HG02798 (cell line): ENCODE measurements around the gene VDR.
A peak's percentile ranks its signal among the peaks of the same experiment; 100 is the strongest.

ENCODE experiments used
- ATAC-seq: cut with Tn5 transposase; IDR thresholded peaks from one replicate; pipeline ENCODE4 v1.9.1; 2021; ENCODE audit warnings: mild to moderate bottlenecking; ENCODE audit not compliant: unreplicated experiment, poor library complexity

The VDR gene

DNA sequence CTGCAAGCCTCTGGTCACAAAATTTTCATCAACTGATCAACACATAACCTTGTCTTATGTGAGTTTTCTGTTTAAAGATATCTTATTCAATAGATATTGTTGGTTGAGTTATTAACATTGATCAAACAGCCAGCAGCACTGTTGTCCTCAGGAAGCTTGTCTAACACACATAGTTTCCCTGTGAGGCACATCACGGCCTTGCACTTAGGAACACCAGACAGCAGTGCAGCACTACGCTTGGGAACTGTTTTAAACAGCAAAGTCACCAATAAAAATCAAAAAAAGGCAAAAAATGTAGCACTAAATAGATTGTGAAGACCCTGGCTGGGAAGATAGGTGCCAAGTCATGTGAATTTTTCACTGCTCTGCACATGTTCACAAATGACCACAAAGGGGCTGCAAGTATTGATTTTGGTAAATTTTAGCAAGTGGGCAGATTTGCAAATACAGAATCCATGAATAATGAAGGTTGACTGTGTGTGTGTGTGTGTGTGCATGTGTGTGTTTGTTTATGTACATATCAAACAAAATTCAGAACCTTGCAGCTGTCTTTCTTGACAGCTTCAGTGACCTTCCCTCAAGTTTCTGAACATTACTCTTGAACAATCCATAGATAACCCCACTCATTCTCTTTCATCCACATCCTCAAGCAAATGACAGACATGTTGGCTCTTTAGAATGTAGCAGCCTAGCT is 28.9 kb downstream of the VDR start:
- ATAC-seq, result no peak

DNA sequence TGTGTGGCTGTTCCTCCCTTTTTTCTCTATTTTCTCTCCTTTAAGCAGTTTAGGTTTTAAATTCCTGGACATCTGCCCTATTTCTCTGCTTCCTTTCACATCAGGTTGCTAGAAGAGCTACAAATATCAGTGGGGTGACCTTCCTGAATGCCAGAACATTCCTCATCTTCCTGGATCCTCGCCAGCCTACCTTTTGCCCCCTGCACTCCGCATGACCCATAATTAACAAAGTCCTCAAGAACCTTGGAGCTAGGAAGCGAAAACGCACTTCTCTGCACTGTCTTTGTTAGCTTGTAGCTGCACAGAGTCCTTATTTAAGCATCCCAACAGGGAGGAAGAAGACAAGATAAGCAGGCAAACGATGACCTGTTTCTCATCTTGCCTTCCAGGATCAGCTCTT is 30.5 kb downstream of the VDR start:
- no peak for ATAC-seq

DNA sequence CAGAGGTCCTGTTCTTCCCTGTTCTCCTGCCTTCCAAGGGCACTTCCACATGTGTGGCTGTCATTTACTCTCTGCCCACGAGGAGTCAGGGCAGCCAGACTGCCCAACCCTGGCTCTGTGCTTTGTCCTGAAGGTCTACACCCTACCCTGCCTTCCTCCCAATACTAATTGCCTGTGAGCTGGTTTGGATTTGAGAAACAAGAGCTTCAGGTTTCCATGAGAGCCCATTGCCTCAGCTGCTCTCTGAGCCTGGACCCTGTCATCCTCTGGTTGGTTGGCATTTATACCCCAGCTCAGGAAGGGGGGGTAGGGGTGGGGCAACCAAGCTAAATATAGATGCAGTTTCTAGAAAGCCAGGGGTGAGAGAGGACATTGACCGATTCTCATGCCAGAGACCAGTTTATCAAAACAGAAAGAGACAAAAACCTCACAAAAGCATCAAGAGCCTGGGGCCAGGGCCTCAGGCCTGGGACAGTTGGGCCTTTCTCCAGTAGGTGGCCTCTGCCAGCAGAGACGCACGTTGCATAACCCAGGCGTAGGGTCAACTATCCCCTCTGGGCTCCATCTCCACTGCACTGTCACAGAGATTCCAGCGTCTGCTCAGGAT is 34.5 kb downstream of the VDR start:
- ATAC-seq, result no peak

GRCh38 chr12:47868552-47869031 is 36.2 kb downstream of the VDR start:
- ATAC-seq, result peak; percentile 74

DNA sequence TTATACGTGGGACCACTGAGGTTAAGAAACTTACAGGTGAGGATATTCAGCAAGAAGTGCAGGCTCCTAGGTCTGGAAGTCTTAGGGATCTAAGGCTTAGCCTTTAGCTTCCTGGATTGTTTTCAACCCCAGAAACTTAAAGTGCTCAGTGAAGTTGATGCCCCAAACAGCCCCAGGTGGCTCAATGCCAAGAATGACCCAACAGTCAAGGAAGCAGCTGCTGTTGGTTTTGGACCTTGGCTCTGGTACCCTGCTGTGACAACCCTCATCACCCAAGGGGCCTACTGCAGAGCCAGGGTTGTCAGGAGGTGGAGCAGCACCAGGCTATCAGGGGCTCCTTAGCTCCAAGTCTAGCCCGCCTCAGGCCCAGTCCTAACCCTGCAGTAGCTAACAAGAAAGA is 36.8 kb downstream of the VDR start:
- ATAC-seq, result peak; percentile 4

GRCh38 chr12:47867495-47867941 is 37.3 kb downstream of the VDR start:
- ATAC-seq, result no peak

- no peak for ATAC-seq
Observed at GRCh38 chr12:47864646-47865235, 40.1 kb downstream of the VDR start.

GRCh38 chr12:47863985-47864384 is 40.8 kb downstream of the VDR start:
- no peak for ATAC-seq

DNA sequence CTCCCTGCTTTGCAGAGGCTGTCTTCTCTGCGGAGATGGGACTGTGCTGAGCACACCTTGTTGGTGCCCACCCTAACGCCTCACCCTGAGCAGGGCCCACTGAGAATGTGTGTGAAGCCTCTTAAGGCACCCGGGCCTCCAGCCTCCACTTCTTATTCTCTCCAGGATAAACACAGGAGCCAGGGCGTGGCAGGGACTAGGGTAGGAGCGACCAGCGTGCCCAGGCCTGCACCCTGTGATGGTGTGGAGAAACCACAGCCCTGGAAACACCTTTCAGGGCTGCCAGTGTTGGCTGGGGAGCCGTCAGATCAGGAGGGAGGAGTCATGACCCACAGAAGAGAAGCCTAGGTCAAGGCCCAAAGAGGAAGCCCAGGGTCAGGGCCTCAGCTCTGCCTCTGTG is 41.3 kb downstream of the VDR start:
- ATAC-seq, result no peak

DNA sequence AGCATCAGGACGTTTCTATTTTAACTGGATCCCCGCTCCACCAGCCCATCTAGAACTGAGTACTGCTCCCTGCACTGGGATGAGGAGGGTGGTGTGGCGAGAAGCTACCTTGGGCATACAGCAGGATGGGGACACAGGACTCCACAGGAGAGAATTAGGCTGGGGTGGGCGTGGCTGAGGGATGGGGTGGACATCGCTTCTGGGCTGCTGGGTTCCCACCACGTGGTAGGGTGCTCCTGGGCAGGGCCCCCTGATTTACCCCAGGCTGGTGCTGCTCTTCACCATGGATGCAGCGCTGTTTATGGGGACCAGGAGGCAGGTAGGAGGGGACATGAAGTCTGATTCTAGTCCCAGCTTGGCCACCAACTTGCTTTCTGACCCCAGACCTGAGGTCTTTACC is 41.9 kb downstream of the VDR start:
- no peak for ATAC-seq

- no peak for ATAC-seq
Observed at GRCh38 chr12:47862167-47862750, 42.5 kb downstream of the VDR start.

GRCh38 chr12:47860873-47861272 is 43.9 kb downstream of the VDR start:
- ATAC-seq, result no peak

GRCh38 chr12:47860279-47860841 is 44.4 kb downstream of the VDR start:
- no peak for ATAC-seq

DNA sequence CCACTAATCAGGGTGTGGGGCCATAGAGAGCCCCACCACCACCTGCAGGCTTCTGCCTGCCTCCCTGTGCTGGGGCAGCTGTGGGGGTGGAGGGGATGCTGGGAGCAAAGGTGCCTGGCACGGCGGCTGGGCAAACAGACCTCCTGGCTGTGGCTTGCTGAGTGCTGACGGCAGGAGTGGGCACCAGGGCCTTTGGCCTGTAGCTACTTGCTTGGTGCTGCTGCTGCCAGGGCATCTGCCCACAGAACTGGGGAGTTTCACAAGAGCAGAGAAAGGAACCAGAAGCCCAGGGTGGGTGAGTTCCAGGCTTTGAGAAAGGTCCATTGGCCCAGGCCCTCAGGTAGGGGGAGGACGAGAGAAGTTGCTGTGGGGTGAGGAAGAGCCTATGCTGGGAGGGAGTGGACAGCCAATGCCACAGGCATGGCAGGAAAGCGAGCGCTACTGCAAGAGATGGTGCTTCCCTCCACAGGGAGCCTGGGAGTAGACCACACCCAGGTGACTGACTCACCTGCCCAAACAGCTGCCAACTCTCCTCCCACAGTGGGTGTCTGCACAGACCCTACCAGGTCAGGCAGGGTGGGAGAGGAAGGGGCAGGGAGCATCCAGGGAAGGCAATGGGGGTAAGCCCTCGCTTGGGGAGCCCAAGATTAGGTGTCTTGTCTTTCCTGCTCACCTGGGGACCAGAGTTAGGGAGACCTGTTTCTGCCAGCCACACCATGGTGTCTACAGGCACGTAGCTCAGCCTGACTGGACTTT is 46.1 kb downstream of the VDR start:
- no peak for ATAC-seq

DNA sequence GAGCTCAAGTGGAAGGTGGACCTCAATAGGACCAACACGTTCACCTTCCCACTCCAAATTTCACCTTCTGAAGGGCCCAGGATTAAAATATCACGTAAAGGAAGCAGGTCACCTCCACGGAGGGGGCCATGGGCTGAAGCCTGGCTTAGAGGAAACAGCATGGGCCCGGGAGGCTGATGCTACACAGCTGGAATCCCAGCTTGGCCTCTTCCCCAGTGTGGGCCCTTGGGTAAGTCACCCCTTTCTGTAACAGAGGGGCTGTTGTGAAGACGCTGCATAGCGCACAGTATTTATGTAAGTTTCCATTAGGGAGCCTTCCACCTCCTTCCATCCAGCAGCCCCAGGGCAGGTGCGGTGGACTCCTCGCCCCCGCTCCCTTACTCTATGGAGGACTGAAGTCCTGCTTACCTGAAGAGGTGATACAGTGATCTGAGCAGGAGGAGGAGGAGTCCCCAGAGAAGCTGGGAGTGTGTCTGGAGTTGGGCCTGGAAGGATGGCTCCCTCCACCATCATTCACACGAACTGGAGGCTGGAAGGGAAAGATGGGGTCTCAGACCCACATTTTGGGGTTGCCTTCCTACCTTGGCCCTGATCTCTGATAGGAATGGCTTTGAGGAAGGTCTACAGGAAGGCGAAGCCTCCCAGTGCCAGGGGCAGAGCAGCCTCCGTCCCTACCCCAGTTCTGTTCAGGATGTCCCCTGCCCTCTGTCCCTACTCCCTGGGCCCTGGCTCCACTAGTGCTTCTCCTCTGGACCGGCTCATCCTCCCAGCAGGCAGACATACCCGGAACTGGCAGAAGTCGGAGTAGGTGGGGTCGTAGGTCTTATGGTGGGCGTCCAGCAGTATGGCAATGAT is 47.8 kb downstream of the VDR start:
- no peak for ATAC-seq

GRCh38 chr12:47856094-47856493 is 48.7 kb downstream of the VDR start:
- ATAC-seq, result no peak

DNA sequence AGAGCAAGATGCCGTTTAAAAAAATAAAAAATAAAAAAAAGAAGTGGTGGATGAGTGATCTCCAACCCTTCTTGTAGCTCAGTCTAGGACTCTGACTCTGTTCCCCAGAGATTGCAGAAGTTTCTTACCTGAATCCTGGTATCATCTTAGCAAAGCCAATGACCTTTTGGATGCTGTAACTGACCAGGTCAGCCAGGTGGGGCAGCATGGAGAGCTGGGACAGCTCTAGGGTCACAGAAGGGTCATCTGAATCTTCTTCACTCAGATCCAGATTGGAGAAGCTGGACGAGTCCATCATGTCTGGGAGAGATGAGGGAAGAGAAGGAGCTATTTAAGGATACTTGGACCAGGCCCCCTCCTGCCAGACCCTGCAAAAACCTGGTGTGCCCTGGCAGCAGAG is 49.3 kb downstream of the VDR start:
- no peak for ATAC-seq

GRCh38 chr12:47854531-47854930 is 50.3 kb downstream of the VDR start:
- ATAC-seq, result no peak

GRCh38 chr12:47852096-47852571 is 52.7 kb downstream of the VDR start:
- ATAC-seq, result no peak
